GM10248 (cell line): ENCODE data around the gene NEK8.
A peak's percentile ranks its signal among the peaks of the same experiment; 100 is the strongest.

ENCODE experiments used
- CTCF ChIA-PET: fragments of 300-600 bp; sonication (Branson Sonifier 250); formaldehyde crosslinking; extraction: SDS; loops from one replicate; lab custom pipeline; 2021; ENCODE audit warnings: antibody characterized with exemption; lab: Yijun Ruan, JAX
- POLR2A ChIA-PET: fragments of 350-650 bp; sonication (Branson Sonifier 250); formaldehyde crosslinking; extraction: SDS; loops from one replicate; lab custom pipeline; 2020; ENCODE audit warnings: antibody characterized with exemption; lab: Yijun Ruan, JAX
- DNase-seq: peaks from one replicate; pipeline ENCODE4 v3.0.0; 2012; ENCODE audit errors: extremely low spot score
- TF ChIP-seq, protein P1 (sequence below): IDR thresholded peaks from 2 replicates; pipeline ENCODE4 v1.5.1; 2012; ENCODE audit warnings: mild to moderate bottlenecking, low read depth; ENCODE audit errors: extremely low read depth, missing control alignments, control extremely low read depth

The NEK8 gene

DNA sequence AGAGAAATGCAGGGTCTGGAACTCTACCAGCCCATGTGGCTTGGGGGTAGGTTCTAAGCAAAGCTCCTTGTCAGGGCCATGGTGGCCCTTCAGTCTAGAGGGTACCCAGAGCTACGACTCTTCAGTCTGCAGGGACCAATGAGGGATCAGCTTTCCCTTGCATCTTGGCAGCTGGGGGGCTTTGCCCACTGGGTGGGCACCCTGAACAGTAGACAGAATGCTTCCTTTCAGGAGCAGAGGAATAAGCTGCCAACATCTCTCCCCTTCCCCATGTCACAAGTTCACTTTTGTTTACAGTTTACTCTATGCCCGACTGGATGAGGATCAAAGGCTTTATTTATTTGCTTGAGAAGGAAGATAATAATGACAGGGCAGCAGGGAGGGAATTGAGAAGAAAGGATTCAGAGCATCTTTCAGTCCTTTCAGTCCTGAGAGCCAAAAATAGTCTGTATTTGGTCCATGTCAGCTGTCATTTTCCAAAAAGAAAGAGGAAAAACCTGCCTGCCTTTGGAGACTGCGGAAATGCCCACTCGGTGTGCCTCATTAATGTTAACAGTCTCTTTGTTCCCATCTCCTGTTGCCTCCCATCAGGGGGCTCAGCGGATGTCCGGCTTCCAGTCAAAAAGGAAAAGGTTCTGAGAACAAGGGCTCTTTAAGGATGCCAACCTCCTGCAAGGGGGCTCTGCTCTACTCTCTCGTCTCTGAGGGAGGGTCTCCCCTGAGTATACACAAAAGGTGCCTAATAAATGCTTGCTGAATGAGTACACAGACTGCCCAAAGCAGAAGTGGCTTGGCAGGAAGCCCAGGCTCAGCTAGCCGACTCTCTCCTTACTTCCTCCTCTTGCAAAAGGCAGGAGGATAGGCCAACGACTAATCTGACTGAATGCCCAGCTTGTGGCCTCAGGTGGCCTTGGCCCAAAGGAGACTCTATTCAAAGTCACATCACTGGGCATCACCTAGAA is 32.3 kb downstream of the NEK8 start:
- no peak for DNase-seq
- POLR2A ChIA-PET, result interaction anchor here (0.6 to 3.8 kb wide), 5 partner anchors 9 to 133 kb away, joined by 3 to 16 read pairs (median 5); partner anchors contain the start of gene TLCD1
- CTCF ChIA-PET, result interaction anchor here (1.5 to 7.2 kb wide), 8 partner anchors 13 to 193 kb away, joined by 3 to 210 read pairs (median 54); partner anchors contain the start of genes DHRS13, FLOT2, NEK8 and TLCD1
- TF ChIP-seq, protein P1, sequence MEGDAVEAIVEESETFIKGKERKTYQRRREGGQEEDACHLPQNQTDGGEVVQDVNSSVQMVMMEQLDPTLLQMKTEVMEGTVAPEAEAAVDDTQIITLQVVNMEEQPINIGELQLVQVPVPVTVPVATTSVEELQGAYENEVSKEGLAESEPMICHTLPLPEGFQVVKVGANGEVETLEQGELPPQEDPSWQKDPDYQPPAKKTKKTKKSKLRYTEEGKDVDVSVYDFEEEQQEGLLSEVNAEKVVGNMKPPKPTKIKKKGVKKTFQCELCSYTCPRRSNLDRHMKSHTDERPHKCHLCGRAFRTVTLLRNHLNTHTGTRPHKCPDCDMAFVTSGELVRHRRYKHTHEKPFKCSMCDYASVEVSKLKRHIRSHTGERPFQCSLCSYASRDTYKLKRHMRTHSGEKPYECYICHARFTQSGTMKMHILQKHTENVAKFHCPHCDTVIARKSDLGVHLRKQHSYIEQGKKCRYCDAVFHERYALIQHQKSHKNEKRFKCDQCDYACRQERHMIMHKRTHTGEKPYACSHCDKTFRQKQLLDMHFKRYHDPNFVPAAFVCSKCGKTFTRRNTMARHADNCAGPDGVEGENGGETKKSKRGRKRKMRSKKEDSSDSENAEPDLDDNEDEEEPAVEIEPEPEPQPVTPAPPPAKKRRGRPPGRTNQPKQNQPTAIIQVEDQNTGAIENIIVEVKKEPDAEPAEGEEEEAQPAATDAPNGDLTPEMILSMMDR, result no peak

- CTCF ChIA-PET, result interaction anchor here (0.6 to 7.2 kb wide), 68 partner anchors 10 to 454 kb away, joined by 3 to 210 read pairs (median 6); partner anchors contain the start of genes BLTP2, DHRS13, FLOT2 and NEK8
- TF ChIP-seq, protein P1, result no peak
- POLR2A ChIA-PET, result interaction anchor here (3.8 kb wide), 1 partner anchor 36 kb away, joined by 16 read pairs; the partner anchor contains the start of gene TLCD1
- peak; percentile 55 for DNase-seq
Observed at GRCh38 chr17:28763137-28763799, 34.7 kb downstream of the NEK8 start.

DNA sequence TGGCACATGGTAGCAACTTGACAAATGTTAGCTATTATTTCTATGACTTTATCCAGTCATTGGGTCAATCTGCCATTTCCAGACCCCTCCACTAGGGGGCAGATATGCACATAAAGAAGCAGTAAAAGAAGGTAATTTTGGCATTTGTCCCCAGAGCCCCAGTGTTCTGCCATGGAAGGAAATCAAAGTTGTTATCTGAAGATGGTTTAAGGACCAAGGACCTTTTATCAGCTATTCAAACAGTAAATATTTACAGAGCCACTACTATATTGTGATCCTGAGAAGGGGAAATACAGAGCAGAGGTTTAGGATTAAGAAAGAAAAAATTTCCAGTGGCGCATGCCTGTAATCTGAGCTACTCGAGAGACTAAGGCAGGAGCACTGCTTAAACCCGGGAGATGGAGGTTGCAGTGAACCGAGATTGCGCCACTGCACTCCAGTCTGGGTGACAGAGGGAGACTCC is 35.2 kb downstream of the NEK8 start:
- TF ChIP-seq, protein P1, result peak; percentile 77
- POLR2A ChIA-PET, result interaction anchor here (3.8 kb wide), 1 partner anchor 37 kb away, joined by 16 read pairs; the partner anchor contains the start of gene TLCD1
- CTCF ChIA-PET, result interaction anchor here (0.6 to 7.2 kb wide), 68 partner anchors 10 to 453 kb away, joined by 3 to 210 read pairs (median 6); partner anchors contain the start of genes BLTP2, DHRS13, FAM222B and FLOT2
- peak; percentile 71 for DNase-seq

- CTCF ChIA-PET, result interaction anchor here (1.1 to 7.2 kb wide), 25 partner anchors 9 to 200 kb away, joined by 3 to 210 read pairs (median 13); partner anchors contain the start of genes DHRS13, FAM222B, FLOT2 and NEK8
- no peak for DNase-seq
- POLR2A ChIA-PET, result no interaction called here
- TF ChIP-seq, protein P1, result no peak
Observed at GRCh38 chr17:28765038-28765437, 36.5 kb downstream of the NEK8 start.

GRCh38 chr17:28773736-28774135 is 45.1 kb downstream of the NEK8 start:
- DNase-seq, result no peak
- ChIA-PET POLR2A (no interaction called here), CTCF (interaction anchor here (1.3 to 6.8 kb wide), 4 partner anchors 10 to 75 kb away, joined by 5 to 94 read pairs (median 9); partner anchors contain the start of gene TLCD1)
- TF ChIP-seq, protein P1, result no peak
